GM03348 (cell line): ENCODE results near the gene MEAK7.
A peak's percentile ranks its signal among the peaks of the same experiment; 100 is the strongest.

Source experiments
- DNase-seq: peaks from one replicate; pipeline ENCODE4 v3.0.0; 2012; ENCODE audit warnings: low spot score

The MEAK7 gene

DNA sequence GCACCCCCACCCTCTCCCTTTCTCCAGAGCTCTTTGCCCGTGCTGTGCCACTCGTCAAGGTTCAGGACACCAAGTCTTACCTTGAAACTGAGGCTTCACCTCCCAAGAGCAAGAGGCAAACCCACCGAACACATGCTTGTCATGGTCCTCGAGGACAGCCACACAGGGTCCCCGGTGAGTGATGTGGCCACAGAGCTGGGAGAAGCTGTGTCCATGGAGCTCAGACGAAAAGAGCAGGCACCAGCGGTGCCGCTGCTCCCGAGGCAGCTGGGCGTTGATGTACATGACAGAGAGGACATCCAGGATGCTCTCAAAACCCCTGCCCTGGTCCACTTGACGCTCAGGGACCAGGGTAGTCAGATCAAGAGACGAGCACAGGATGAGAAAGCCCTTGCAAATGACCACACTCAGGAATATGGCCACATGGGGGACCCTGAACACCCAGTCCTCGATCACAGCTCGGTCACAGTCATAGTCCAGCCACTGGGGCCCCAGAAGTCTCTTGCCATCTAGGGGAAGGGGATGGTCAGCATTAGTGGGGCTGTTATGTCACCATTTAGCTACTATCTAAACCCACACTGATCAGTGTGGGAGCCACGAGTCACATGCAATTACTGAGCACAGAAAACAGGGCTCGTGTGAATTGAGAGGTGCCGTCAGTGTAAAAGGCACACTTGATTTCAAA lies 17.8 kb downstream of the MEAK7 start:
- DNase-seq = no peak

- DNase-seq = no peak
Observed at GRCh38 chr16:84486126-84486525, 18.3 kb downstream of the MEAK7 start.

DNA sequence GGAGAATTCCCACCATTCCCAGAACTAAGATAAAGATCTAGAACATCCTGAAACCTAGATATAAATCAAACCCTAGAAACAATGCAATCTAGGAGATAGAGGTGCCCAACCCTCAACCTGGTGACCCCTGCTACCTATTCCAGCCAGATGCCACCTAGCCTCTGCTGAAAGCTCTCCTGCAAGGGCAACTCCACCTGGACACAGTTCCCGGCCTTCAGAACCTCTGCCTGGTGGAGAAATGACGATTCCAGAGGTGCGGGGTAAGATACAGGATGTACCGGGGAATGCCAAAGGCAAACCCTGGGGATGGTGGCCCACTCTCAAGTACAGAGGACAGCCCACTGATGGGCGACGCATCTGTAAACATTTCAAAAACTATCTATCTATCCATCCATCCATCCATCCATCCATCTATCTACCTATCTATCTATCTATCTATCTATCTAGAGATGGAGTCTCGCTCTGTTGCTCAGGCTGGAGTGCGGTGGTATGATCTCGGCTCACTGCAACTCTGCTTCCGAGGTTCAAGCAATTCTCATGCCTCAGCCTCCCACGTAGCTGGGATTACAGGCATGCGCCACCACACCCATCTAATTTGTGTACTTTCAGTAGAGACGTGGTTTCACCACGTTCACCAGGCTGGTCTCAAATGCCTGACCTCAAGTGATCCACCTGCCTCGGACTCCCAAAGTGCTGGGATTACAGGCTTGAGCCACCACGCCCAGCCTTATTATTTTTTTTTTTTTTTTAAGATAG lies 19.0 kb downstream of the MEAK7 start:
- no peak for DNase-seq

GRCh38 chr16:84484579-84485254 lies 19.7 kb downstream of the MEAK7 start:
- DNase-seq = peak; percentile 55

GRCh38 chr16:84483882-84484565 lies 20.4 kb downstream of the MEAK7 start:
- no peak for DNase-seq

DNA sequence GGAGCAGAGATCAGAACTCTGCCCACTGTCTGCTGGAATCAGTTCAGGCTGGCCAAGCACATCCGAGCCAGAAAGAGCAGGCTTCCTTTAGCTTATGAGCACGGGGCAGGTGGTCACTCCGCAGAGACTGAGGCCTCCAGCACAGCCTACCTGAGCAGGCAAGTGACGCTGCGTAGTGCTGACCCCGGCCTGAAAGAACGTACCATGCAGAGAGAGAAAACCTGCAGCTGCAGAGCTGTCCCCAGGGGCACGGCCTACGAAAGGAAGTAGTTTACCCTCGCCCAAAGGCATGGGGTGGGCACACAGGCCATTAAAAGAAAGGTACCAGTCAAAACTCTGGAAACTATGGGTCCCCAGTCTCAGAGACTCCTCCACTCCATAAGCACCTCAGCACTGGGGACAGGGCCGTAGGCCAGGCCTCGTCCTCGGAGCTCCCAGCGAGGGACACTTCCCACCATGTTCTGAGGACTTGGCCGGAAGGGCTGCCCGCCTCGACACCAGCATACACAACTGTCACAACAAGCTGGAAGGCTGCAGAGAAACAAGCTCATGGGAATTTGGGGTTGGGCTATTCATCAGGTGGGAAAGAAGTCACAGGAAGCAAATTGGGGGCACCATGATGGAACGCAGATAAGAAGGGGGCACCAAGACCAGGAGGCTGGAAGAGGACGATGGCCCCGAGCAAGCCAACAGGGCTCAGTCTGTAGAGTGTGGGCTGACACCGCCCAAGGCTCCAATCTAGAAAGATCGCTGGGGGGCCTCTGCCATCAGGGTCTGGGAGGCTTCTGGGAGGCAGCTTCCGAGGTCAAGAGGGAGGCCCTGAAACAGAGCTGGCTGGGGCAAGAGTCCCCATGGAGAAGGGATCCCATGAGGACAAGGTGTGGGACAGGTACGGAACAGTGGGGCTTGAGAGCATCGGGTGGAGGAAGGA lies 21.2 kb downstream of the MEAK7 start:
- DNase-seq = no peak

GRCh38 chr16:84482001-84482891 lies 22.2 kb downstream of the MEAK7 start:
- no peak for DNase-seq

GRCh38 chr16:84481051-84481735 lies 23.3 kb downstream of the MEAK7 start:
- no peak for DNase-seq

- no peak for DNase-seq
Observed at GRCh38 chr16:84479716-84480450, 24.6 kb downstream of the MEAK7 start.

- peak; percentile 70 for DNase-seq
Observed at GRCh38 chr16:84478172-84478947, 26.1 kb downstream of the MEAK7 start.

DNA sequence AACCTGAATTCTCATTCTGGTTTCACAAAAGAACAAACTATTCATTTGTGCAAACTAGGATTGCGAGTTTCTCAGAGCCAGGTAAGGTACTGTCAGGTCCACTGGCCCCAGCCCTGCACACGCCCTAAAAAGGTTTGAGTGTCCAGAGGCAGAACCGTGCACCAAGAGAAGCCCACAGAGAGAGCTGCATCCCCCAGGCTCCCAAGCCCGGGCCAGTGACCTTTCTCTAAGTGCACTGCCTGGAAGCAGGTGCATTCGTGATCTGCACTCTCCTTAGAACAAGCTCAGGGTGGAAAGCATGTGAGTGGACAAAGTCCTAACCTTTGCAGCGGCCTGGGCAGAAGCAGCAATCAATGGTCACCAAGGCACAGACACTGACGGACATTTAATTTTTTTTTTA lies 26.8 kb downstream of the MEAK7 start:
- no peak for DNase-seq

GRCh38 chr16:84476401-84476800 lies 28.1 kb downstream of the MEAK7 start:
- no peak for DNase-seq

GRCh38 chr16:84475643-84476240 lies 28.7 kb downstream of the MEAK7 start:
- DNase-seq = no peak

GRCh38 chr16:84471966-84472365 lies 32.5 kb downstream of the MEAK7 start:
- no peak for DNase-seq

- DNase-seq = no peak
Observed at GRCh38 chr16:84471316-84471715, 33.1 kb downstream of the MEAK7 start.

DNA sequence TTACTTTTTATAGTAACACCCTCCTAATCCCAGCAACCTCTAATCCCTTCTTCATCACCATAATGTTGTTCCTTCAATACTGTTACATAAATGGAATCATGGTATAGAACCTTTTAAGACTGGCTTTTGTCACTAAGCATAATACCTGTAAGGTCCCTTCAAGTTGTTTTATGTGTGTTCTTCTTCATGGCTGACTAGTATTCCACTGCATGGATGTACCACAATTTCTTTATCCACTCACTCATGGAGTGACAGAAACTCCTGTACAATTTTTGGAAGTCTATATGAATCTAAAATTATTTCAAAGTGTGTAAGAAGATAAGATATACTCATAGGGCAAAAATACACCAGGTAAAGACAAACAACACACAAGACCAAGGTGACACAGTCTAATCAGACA lies 36.8 kb downstream of the MEAK7 start:
- DNase-seq = no peak

- no peak for DNase-seq
Observed at GRCh38 chr16:84467256-84467655, 37.2 kb downstream of the MEAK7 start.

GRCh38 chr16:84466692-84467091 lies 37.8 kb downstream of the MEAK7 start:
- no peak for DNase-seq
